Mononuclear cell (primary cell): Measurements from ENCODE around the gene MRPL10. TPM values are rescaled to one million over a fixed set of nuclear protein-coding genes. Genes with fewer than 3 reads are reported as not detected.

ENCODE experiments used
- H3K27me3 ChIP-seq: 2 replicates; pipeline ENCODE4 v1.6.0; 2011; ENCODE audit warnings: low read length, control low read depth; ENCODE audit not compliant: insufficient read depth
- H3K4me1 ChIP-seq: 2 replicates; pipeline ENCODE4 v1.5.1; 2011; ENCODE audit warnings: mild to moderate bottlenecking, low read length, control low read depth; ENCODE audit not compliant: insufficient read depth
- H3K4me3 ChIP-seq: 2 replicates; pipeline ENCODE4 v1.5.1; 2011; ENCODE audit warnings: mild to moderate bottlenecking, low read length, moderate library complexity
- H3K9me3 ChIP-seq: 2 replicates; pipeline ENCODE4 v1.5.1; 2011; ENCODE audit warnings: low read depth, mild to moderate bottlenecking, control low read depth, low read length
- total RNA-seq: library from RNA; depleted of rRNA; stranded (reverse); fragments of >200 nt; gene quantifications from one replicate; pipeline ENCODE4 v1.2.3, GENCODE V29; 2012

MRPL10 gene
- total RNA-seq, result 35.2 TPM

- no peaks in the 10 kb centered on the region for H3K9me3 ChIP-seq
- no peaks in the 10 kb centered on the region for H3K27me3 ChIP-seq
- H3K4me1 ChIP-seq, result peaks cover 53% of the 10 kb centered on the region
- H3K4me3 ChIP-seq, result peak within 1 kb of the TSS; percentile 95
These were observed at the start of gene MRPL10, which contains the start of gene LRRC46 for GRCh38 chr17:47831003-47831933. Gene MRPL10, minus strand, starts transcription at chr17:47831541. Its CDS starts 30 bp downstream, at chr17:47831511. Gene LRRC46, plus strand, starts transcription at chr17:47831670. Its CDS starts 320 bp downstream, at chr17:47831990.

DNA sequence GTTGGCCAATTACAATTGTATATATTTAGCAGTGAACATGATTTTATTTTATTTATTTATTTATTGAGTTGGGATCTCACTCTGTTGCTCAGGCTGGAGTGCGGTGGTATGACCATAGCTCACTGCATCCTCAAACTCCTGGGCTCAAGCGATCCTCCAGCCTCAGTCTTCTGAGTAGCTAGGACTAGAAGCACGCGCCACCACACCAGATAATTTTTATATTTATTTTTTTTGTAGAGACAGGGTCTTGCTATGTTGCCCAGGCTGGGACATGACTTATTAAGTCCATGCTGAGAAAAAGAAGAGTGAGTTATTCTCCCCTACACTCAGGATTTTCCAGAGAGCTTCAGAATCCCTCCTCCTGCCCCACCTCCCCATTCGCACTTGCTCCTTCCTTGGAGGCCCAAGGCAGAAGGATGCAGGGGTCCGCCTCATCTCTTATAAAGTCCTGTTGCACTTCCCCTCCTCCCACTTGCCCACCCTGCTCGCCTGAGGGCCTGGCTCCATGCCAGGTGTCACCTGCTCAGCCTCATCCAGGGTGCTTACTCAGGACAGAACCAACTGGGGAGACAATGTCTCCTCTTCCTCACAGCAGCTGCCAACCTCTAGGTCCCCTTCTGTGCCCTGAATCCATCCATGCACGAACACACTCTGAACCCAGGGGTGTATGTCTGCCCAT, 48.6 kb upstream of the MRPL10 start:
- Histone ChIP-seq H3K4me3 (no peak overlapping the region), H3K9me3 (no peaks in the 10 kb centered on the region), H3K27me3 (no peaks in the 10 kb centered on the region), H3K4me1 (peaks cover 18% of the 10 kb centered on the region)

DNA sequence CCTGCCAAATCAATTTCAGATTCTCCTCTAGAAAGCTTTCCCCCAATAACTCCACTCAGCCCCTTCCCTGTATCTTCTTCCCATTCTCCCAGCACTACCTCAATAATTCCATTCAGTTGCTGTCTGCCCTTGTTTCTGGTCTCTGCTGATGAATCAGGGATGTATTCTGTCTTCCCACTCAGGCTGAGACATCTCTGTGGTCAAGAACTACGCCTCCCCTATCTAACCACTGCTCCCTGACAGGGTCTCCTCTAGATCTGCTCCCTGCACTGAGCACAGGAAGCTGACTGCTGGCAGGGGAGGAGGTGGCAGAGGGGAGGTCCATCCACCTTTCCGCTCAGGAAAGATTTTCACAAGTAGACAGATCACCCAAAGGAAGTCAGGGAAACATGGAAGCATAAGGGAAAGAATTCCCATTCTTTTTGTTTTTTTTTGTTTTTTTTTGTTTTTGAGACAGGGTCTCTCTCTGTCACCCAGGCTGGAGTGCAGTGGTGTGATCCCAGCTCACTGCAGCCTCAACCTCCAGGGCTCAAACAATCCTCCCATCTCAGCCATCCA, 47.8 kb upstream of the MRPL10 start:
- H3K4me1 ChIP-seq, result peaks cover 10% of the 10 kb centered on the region
- no peaks in the 10 kb centered on the region for H3K9me3 ChIP-seq
- H3K4me3 ChIP-seq, result no peak overlapping the region
- no peaks in the 10 kb centered on the region for H3K27me3 ChIP-seq

- H3K4me1 ChIP-seq, result peaks cover 10% of the 10 kb centered on the region
- no peaks in the 10 kb centered on the region for H3K9me3 ChIP-seq
- H3K4me3 ChIP-seq, result no peak overlapping the region
- no peaks in the 10 kb centered on the region for H3K27me3 ChIP-seq
These were observed 47.1 kb upstream of the MRPL10 start for GRCh38 chr17:47878203-47879027.

DNA sequence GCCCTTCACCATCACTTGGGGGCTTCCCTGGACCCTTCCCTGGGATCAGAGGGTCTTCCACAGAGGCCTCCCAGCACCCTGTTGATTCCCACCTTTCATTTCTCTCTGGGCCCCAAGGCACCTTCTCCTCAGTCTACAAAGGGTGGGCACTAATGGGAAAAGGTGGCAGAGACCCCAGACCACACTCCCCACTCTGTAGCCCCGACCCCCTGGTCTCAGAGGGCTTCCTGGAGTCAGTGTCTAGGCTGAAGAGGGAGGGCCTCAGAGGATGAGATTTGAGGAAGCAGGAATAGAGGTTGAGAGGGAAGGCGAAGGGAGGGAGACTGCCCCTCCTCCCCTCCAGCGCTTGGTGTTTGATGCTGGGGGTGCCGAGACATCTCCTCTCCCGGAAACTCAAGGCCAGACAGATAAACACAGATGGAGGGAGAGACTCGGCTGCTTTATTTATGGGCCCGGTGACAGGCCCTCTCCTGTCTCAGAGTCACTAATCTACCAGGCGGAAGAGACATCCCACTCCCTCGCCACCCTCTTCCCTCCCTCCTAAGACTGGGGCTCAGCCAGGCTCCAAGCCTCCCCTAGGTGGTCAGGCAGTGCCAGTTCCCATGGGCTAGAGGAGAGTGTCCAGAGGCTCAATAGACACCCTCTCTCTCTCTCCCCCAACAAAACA, 46.2 kb upstream of the MRPL10 start:
- H3K4me1 ChIP-seq, result peaks cover 7% of the 10 kb centered on the region
- peaks cover 8% of the 10 kb centered on the region for H3K27me3 ChIP-seq
- no peak overlapping the region for H3K4me3 ChIP-seq
- no peaks in the 10 kb centered on the region for H3K9me3 ChIP-seq

DNA sequence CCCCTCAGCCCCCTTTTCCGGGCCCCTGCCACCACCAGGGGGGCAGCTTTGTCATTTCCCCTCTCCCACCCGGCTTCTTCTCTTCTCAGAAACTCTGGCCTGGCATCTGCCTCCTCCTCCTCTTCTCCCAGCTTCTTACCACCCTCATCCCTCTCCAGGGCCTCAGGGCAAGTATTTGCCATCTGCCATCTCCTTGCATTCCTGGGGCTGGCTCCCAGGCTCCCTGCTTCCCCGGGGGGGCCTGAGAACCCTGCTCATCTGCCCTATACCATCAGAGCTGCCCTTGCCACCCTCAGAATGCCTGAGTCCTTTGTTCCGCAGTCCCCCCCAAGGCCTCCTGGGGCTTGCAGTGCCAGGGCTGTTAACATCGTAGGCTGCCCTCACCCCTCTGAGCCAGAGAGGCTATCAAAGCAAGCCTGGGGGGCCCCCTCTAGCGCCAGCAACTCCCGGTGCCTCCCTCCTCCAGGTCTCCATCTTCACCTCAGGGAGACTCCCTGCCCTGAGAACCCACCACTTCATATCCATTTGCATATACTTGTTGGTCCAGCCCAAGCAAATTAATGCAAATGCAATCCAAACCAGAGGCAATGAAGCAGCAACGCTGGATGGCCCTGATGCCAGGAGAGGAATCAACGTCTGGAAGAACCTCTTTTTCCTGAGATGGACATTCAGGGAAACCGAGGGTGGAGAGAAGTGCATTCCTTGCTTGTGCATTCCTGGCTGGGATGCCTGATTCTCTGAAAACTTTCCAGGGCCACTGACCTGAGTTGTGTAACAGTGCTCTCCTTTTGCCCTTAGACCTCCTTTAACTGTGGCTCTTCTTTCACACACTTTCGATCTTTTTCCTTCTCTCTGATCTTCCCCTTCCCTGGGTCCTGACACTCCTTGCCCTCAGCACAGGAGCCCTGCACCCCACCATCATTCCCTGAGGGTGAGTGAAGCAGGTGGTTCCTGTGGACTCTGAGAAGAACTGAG, 44.0 kb upstream of the MRPL10 start:
- H3K27me3 ChIP-seq, result peaks cover 20% of the 10 kb centered on the region
- H3K4me3 ChIP-seq, result no peak overlapping the region
- no peaks in the 10 kb centered on the region for H3K4me1 ChIP-seq
- H3K9me3 ChIP-seq, result no peaks in the 10 kb centered on the region

DNA sequence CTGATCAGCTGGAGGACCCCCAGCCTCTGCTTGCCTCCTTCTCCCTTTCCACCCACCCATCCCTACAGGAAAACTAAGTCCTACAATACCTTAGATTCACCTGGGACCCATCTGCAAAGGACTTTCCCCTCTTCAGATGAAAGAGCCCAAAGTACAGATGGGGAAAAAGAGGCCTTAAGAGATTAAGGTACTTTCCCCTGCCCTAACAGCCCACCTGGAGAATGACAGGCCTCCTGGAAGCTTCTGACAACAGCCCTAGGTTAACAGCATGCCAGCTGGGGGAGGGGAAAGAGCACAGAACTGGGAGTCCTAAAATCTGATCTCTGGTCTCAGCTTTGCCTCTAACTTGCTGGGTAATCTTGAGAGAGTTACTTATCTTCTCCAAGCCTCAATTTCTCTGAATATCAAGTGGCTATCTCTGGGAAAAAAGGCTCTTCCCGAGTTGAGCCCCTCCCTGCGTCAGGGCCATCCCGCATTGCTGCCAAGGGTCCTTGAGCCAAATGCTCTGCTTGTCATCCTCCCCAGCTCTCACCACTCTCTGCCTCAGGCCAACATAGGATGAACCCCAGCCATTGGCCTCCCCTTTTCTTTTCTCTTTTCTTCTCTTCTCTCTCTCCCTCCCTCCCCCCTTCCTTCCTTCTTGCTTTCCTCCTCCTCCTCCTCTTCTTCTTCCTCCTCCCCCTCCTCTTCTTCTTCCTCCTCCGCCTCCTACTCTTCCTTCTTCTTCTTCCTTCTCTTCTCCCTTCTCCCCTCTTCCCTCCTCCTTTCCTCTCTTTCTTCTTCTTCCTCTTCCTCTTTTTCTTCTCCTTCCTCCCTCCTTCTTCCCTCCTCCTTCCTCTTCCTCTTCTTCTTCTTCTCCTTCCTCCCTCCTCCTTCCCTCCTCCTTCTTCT, 42.1 kb upstream of the MRPL10 start:
- Histone ChIP-seq H3K4me3 (no peak overlapping the region), H3K9me3 (no peaks in the 10 kb centered on the region), H3K4me1 (no peaks in the 10 kb centered on the region), H3K27me3 (peaks cover 26% of the 10 kb centered on the region)

DNA sequence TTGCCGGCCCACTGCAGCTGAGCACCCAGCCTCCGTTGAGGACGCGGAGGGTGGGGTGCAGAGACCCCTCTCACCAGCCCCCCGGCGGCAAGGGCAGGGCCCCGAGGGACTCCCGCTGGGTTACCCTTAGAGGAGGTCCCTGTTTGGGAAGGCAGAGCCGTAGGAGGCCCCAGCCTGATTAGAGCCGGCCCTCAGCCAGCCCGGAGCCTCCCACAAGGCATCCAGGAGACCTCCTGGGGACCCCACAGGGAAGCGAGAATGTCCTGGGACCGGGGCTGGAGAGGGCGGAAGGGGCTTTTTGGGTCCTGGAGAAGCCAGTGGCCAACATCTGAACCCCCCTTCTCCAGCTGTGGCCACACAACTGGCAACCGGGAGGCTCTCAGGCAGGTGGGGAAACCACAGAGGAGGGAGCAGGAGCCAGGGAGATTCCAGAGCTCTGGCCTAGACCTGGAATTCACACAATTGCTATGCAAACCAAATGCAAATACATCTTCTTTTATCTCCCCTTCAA, 41.4 kb upstream of the MRPL10 start:
- Histone ChIP-seq H3K27me3 (peaks cover 26% of the 10 kb centered on the region), H3K9me3 (no peaks in the 10 kb centered on the region), H3K4me3 (no peak overlapping the region), H3K4me1 (no peaks in the 10 kb centered on the region)

- H3K4me1 ChIP-seq, result no peaks in the 10 kb centered on the region
- H3K9me3 ChIP-seq, result no peaks in the 10 kb centered on the region
- no peak overlapping the region for H3K4me3 ChIP-seq
- peaks cover 26% of the 10 kb centered on the region for H3K27me3 ChIP-seq
These were observed 40.8 kb upstream of the MRPL10 start for GRCh38 chr17:47872019-47872650.

DNA sequence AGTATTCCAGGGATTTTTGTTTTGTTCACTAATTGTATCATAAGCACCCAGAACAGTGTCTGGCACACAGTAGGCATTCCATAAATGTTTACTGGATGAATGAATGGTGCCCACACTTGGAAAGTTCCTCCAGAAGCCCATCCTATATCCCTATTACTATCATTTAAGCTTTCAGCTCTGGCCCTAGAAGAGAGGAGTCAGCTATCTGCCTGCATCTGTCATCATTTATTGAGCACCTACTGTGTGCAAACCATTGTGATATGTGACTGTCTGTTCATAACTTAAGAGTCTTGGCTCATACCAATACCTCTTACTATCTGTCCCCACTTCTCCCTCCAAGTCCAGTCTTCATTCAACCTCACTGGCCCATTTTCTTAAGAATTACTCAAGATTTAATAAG, 39.7 kb upstream of the MRPL10 start:
- Histone ChIP-seq H3K9me3 (no peaks in the 10 kb centered on the region), H3K4me1 (no peaks in the 10 kb centered on the region), H3K4me3 (no peak overlapping the region), H3K27me3 (peaks cover 26% of the 10 kb centered on the region)

DNA sequence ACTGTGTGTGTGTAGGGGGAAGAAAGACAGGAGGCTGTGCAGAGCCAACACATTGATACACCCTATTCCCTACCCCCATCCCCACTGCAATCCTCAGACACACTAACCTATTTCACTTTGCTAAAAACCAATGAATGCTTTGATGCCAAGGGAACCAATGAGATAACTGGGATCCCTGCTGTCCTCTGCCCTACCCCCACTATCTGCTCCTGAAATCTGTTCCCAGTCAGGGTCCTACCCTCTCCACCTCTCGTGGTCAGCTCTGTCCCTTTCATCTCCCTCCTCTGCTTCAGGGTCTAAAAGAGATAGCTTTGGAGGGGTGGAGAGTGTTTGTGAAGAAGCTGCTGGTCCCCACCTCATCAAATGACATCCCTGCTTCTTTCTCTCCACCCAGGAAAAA, 38.7 kb upstream of the MRPL10 start:
- peaks cover 26% of the 10 kb centered on the region for H3K27me3 ChIP-seq

GRCh38 chr17:47869114-47869513, 37.8 kb upstream of the MRPL10 start:
- Histone ChIP-seq H3K4me1 (no peaks in the 10 kb centered on the region), H3K4me3 (no peak overlapping the region), H3K27me3 (peaks cover 26% of the 10 kb centered on the region), H3K9me3 (no peaks in the 10 kb centered on the region)

More for the DNA sequence above, 38.7 kb upstream of the MRPL10 start:
- Histone ChIP-seq H3K4me3 (no peak overlapping the region), H3K4me1 (no peaks in the 10 kb centered on the region), H3K9me3 (no peaks in the 10 kb centered on the region)
